Measurements from ENCODE around the gene ZSCAN2. TPM values are rescaled to one million over a fixed set of nuclear protein-coding genes. Genes with fewer than 3 reads are reported as not detected.

Gene ZSCAN2
- total RNA-seq, 1 experiment from 2014 or later: 61.5 TPM

DNA sequence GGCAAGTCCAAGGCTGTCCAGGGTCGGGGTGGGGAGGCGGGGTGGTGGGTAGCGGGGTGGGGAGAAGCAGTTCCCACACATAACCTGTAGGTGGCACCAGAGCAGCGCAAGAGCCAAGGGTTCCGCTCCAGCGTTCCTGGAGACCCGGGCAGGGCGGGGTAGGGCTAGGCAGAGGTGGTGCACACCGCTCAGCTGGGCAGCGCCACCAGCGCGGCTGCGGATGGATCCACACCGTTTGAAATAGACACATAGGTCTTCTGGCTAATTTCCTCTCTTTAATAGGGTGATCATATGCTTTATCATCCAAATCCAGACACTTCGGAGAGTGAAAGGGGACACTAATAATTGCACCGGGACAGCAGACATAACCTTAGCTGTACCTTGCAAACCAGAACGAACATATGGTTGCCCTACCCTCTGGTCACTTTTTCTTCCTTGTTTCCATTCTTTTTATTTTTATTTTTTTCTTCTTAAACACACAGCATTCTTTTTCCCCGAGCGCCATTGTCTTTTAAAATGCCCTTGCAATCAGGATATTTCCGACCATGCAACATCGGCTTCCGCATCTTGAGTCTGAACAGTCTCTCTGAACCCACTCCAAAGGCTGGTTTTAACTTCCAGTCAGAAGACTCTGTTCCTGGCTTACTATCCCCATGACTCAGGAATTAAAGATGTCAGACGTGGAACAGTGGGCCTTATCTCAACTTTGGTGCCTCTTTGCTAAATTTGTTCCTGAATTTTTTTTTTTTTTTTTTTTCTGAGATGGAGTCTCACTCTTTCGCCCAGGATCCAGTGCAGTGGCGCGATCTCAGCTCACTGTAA, 12.5 kb upstream of the ZSCAN2 start:
- H3K27me3 ChIP-seq (ENCODE audit: control insufficient read depth, insufficient read depth, low read length): no peaks in the 10 kb centered on the region
- no peaks in the 10 kb centered on the region for H3K36me3 ChIP-seq (replicated peaks; ENCODE audit: control insufficient read depth, insufficient read depth, low read length)
- DNase-seq: peak; percentile 96
- H3K4me3 ChIP-seq (ENCODE audit: insufficient read depth, low read depth, low read length): peak overlapping the region; percentile 14; the same call in 1 of the 2 replicates

DNA sequence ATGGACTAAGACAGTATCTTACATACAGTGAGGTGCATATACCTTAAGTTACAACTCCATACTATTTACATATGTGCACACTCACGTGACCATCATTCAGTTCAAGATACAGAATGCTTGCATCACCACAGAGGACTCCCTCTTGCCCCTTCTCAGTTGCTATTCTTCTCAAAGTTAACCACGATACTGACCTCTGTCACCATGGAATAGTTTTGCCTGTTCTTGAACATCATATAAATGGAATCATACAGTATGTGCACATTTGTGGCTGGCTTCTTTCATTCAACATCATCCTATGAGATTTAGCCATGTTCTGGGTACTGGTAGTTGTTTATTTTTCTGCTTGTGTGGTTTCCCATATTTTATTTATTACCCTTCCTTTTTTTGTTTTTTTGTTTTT, 10.4 kb upstream of the ZSCAN2 start:
- Histone ChIP-seq H3K36me3 (replicated peaks; ENCODE audit: control insufficient read depth, insufficient read depth, low read length) (no peaks in the 10 kb centered on the region), H3K4me3 (ENCODE audit: insufficient read depth, low read depth, low read length) (no peak overlapping the region), H3K27me3 (ENCODE audit: control insufficient read depth, insufficient read depth, low read length) (no peaks in the 10 kb centered on the region)
- no peak for DNase-seq

DNA sequence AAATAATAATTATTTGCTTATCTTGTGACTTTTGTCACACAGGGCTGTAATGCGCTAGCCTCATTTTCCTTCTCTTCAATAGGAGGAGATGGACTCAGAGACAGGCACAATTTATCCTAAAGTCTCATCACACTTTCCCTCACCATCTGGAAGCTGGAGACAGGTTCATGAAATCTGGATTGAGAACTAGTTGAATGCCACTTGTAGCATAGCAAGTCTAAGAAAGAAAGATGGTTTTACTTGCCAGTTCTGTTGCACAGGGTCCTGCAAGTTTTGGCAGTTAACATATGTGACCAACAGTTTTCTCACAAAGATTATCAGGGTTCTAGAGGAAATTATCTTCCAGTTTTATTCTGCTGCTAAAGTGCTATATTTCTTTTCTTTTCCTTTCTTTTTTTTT, 9.0 kb upstream of the ZSCAN2 start:
- DNase-seq: no peak
- H3K4me3 ChIP-seq (ENCODE audit: insufficient read depth, low read depth, low read length): no peak overlapping the region
- no peaks in the 10 kb centered on the region for H3K36me3 ChIP-seq (replicated peaks; ENCODE audit: control insufficient read depth, insufficient read depth, low read length)
- no peaks in the 10 kb centered on the region for H3K27me3 ChIP-seq (ENCODE audit: control insufficient read depth, insufficient read depth, low read length)

DNA sequence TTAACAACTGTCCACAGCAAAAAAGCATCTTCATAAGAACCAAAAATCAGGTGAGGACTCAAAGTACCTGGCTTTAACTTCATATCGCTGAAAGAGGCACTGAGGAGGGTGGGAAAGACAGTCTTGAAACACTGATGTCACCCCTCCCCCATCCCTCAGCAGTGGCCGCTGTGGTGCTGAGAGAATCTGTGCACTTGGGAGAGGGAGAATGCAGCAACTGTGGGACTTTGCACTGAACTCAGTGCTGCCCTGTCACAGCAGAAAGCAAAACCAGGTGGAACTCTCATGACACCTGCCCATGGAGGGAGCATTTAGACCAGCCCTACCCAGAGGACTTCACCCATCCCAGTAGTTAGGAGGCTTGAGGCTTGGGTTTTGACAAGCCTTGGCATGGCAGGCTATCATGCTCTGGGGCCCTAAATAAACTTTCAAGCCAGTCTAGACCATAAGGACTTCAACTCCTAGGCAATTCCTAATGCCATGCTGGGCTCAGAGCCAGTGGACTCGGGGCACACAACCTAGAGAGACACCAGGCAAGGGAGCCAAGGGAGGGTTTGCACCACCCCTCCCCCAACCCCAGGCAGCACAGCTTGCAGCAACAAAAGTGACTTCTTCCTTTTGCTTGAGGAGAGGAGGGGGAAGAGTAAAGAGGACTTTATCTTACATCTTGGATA, 6.1 kb upstream of the ZSCAN2 start:
- Histone ChIP-seq H3K4me3 (ENCODE audit: insufficient read depth, low read depth, low read length) (no peak overlapping the region), H3K36me3 (replicated peaks; ENCODE audit: control insufficient read depth, insufficient read depth, low read length) (no peaks in the 10 kb centered on the region), H3K27me3 (ENCODE audit: control insufficient read depth, insufficient read depth, low read length) (no peaks in the 10 kb centered on the region)
- DNase-seq: no peak

DNA sequence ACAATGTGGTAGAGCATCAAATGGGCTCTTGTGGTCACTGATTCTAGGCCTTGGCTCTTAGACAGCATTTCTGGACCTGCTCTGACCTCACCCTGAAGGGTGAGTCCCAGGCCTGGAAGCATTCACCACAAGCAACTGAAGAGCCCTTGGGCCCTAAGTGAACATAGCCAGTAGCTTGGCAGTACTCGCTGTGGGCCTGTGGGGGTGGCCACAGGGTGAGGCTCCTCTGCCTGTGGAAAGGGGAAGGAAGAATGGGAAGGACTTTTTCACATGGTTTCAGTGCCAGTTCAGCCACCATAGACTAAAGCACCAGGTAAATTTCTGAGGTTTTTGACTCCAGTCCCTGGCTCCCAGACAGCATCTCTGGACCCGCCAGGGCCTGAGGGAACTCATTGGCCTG, 5.1 kb upstream of the ZSCAN2 start:
- Histone ChIP-seq H3K36me3 (replicated peaks; ENCODE audit: control insufficient read depth, insufficient read depth, low read length) (no peaks in the 10 kb centered on the region), H3K4me3 (ENCODE audit: insufficient read depth, low read depth, low read length) (no peak overlapping the region), H3K27me3 (ENCODE audit: control insufficient read depth, insufficient read depth, low read length) (no peaks in the 10 kb centered on the region)
- DNase-seq: no peak

DNA sequence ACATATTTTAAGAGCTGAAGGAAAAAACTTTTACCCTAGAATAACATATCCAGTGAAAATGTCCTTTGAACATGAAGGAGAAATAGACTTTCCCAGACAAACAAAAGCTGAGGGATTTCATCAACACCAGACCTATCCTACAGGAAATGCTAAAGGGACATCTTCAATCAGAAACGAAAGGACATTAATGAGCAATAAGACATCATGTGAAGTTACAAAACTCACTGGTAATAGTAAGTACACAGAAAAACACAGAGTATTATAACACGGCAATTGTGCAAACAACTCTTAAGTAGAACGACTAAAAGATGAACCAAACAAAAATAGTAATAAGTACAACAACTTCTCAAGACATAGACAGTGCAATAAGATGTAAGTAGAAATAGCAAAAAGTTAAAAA, 3.5 kb upstream of the ZSCAN2 start:
- Histone ChIP-seq H3K4me3 (ENCODE audit: insufficient read depth, low read depth, low read length) (no peak overlapping the region), H3K27me3 (ENCODE audit: control insufficient read depth, insufficient read depth, low read length) (no peaks in the 10 kb centered on the region), H3K36me3 (replicated peaks; ENCODE audit: control insufficient read depth, insufficient read depth, low read length) (no peaks in the 10 kb centered on the region)
- DNase-seq: no peak

DNA sequence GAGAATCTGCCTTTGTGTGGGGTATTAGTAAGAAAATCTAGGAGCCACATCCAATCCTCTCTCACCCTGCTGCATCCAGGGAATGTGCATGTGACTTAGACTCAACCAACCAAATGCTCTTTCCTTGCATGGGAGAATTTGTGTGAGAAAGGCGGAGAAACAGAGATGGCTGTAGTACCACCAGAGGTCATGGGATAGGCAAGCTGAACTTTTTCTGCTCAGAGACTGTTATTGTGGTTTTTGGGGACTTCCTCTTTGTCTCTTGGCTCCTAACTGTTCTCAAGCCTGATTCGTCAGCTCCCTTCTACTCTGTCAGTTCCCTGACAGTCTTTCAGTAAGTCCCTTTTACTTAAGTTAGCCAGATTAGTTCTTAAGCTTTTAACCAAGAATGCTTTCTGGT, 2.6 kb upstream of the ZSCAN2 start:
- DNase-seq: no peak
- Histone ChIP-seq H3K27me3 (ENCODE audit: control insufficient read depth, insufficient read depth, low read length) (no peaks in the 10 kb centered on the region), H3K36me3 (replicated peaks; ENCODE audit: control insufficient read depth, insufficient read depth, low read length) (no peaks in the 10 kb centered on the region)

DNA sequence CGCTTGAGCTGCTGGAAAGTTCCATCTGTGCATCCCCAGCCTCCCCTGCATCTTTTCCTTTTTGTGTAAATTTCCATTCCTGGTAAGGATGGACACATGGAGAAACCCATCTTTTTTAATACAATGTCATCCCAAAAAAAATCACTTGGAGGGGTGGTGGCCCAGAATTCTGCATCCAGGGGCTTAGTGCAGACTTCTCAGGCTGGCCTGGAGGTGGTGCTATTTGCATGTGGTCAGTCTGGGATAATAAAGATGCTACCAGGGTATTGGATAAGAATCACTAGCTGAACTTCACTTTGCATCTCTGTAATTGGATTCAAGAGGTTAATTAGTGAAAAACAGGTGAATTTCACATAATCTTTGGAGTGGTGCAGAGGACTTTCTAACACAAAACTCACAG, 1.8 kb upstream of the ZSCAN2 start:
- H3K27me3 ChIP-seq (ENCODE audit: control insufficient read depth, insufficient read depth, low read length): no peaks in the 10 kb centered on the region
- no peak overlapping the region for H3K4me3 ChIP-seq (ENCODE audit: insufficient read depth, low read depth, low read length)
- peak; percentile 78 for DNase-seq
- peaks cover under 1% of the 10 kb centered on the region; the same call in 1 of the 2 replicates for H3K36me3 ChIP-seq (replicated peaks; ENCODE audit: control insufficient read depth, insufficient read depth, low read length)

More for the DNA sequence above, 2.6 kb upstream of the ZSCAN2 start:
- H3K4me3 ChIP-seq (ENCODE audit: insufficient read depth, low read depth, low read length): no peak overlapping the region

DNA sequence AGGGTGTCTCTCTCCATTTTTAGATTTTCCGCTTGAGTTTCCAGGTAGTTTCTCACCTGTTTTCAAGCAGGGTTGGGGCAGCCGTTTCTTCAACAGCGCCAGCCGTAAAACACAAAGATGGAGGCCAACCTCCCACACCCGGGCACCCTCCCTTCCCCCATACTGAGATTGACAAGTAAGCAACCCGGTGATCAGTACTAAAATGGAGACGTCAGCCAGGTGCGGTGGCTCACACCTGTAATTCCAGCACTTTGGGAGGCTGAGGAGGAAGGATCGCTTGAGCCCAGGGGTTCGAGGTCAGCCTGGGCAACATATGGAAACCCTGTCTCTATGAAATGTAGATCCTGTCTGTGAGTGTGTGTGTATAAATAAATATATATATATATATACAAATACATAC, 903 bp upstream of the ZSCAN2 start:
- no peak for DNase-seq
- Histone ChIP-seq H3K36me3 (replicated peaks; ENCODE audit: control insufficient read depth, insufficient read depth, low read length) (peaks cover 4% of the 10 kb centered on the region), H3K4me3 (ENCODE audit: insufficient read depth, low read depth, low read length) (no peak overlapping the region), H3K27me3 (ENCODE audit: control insufficient read depth, insufficient read depth, low read length) (no peaks in the 10 kb centered on the region)

DNA sequence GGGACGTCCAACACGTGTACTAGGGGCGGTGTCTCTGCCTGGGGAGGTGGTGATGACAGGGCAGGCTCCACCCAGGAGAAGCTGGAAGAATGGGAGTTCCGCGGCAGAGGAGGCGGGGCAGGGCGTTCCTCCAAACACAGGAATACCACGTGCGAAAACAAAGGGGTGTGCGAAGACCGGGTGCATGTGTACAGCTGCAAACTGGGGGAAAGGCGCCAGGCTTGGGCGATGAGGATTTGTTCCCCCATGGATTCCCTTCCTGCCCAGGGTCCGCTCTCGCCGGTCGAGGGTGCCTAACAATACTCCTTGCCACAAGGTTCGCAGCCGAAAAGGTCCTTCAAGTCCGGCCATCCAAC, 500 bp upstream of the ZSCAN2 start:
- Histone ChIP-seq H3K27me3 (ENCODE audit: control insufficient read depth, insufficient read depth, low read length) (no peaks in the 10 kb centered on the region), H3K36me3 (replicated peaks; ENCODE audit: control insufficient read depth, insufficient read depth, low read length) (peaks cover 5% of the 10 kb centered on the region), H3K4me3 (ENCODE audit: insufficient read depth, low read depth, low read length) (peak overlapping the region; percentile 41)
- peak; percentile 71 for DNase-seq

DNA sequence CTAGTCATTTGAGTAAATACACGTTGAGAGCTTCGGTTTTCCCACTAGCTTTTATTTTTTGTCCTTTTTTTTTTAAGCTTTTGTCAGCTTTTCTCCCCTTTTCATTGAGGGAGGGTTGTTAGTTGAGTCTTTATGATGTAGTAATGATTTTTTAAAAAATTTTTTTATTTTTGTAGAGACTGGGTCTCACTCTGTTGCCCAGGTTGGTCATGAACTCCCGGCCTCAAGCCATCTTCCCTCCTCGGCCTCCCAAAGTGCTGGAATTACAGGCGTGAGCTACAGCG, 688 bp downstream of the ZSCAN2 start:
- Histone ChIP-seq H3K27me3 (ENCODE audit: control insufficient read depth, insufficient read depth, low read length) (no peaks in the 10 kb centered on the region), H3K36me3 (replicated peaks; ENCODE audit: control insufficient read depth, insufficient read depth, low read length) (peaks cover 15% of the 10 kb centered on the region), H3K4me3 (ENCODE audit: insufficient read depth, low read depth, low read length) (peak overlapping the region; percentile 95)
- DNase-seq: no peak

DNA sequence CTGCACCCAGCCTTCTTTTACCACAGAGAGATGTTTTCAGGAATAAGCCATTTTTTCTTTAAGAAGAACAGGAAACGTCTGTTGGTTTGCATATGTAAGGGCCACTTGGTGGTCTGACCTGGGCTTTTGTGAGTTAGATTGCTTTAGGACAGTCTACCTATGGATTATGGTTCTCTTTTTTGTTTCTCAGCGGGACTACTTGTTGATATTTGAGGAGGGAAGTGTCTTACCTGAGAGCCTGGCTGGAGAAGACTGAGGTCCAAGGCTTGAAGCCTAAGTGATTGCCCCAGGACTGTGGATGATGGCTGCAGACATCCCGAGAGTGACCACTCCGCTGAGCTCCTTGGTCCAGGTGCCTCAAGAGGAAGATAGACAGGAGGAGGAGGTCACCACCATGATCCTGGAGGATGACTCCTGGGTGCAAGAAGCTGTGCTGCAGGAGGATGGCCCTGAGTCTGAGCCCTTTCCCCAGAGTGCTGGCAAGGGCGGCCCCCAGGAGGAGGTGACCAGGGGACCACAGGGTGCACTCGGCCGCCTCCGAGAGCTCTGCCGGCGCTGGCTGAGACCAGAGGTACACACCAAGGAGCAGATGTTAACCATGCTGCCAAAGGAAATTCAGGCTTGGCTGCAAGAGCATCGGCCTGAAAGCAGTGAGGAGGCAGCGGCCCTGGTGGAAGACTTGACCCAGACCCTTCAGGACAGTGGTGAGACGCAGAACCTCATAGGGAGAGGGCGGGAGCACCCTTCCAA, 3.0 kb downstream of the ZSCAN2 start:
- H3K36me3 ChIP-seq (replicated peaks; ENCODE audit: control insufficient read depth, insufficient read depth, low read length): peaks cover 21% of the 10 kb centered on the region
- DNase-seq: peak; percentile 66
- peak overlapping the region; percentile 30 for H3K4me3 ChIP-seq (ENCODE audit: insufficient read depth, low read depth, low read length)
- no peaks in the 10 kb centered on the region for H3K27me3 ChIP-seq (ENCODE audit: control insufficient read depth, insufficient read depth, low read length)

DNA sequence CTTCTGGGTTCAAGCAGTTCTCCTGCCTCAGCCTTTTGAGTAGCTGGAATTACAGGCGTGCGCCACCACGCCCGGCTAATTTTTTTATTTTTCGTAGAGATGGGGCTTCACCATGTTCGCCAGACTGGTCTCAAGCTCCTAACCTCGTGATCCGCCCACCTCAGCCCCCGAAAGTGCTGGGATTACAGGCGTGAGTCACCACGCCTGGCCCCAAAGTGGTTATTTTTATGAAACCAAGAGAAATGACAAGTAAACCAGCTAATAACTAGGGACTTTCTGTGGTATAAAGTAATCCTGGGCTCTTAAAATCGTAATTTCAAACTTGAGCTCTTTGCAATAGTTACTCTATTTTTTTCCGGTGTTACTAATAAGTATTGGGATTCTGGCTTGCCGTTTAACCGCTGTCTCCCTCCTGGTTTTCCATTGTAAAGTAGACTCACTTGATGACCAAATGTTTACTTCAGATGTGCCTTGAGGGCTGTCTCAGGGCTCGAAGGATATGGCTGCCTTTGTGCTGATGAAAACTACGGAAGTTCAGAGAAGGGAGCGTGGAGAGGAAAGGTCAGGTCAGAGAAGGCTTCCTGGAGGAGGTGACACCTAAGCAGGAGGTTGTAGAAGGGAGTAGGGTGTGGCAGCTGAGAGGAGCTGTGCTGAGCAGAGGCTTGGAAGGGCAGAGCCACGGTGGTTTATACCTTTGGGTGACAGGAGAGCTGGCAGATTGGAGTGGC, 4.2 kb downstream of the ZSCAN2 start:
- DNase-seq: no peak
- Histone ChIP-seq H3K27me3 (ENCODE audit: control insufficient read depth, insufficient read depth, low read length) (no peaks in the 10 kb centered on the region), H3K36me3 (replicated peaks; ENCODE audit: control insufficient read depth, insufficient read depth, low read length) (peaks cover 26% of the 10 kb centered on the region), H3K4me3 (ENCODE audit: insufficient read depth, low read depth, low read length) (no peak overlapping the region; the same call in 1 of the 2 replicates)

DNA sequence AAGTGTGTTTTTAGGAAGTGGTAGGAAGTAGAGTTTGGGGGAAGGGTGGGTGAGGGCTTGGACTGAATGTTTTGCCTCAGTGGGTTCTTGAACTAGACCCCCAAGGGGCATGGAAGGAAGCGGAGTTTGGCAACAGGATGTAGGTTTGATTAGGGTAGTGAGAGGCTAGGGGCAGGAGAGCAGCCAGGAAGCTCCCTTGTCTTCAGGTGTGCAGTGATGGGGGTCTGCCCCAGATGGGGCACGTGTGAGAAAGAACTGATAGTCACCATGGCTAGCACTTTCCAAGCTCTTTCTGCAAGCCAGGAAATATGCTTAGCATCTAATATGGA, 4.7 kb downstream of the ZSCAN2 start:
- H3K36me3 ChIP-seq (replicated peaks; ENCODE audit: control insufficient read depth, insufficient read depth, low read length): peaks cover 27% of the 10 kb centered on the region
- no peak overlapping the region for H3K4me3 ChIP-seq (ENCODE audit: insufficient read depth, low read depth, low read length)
- no peak for DNase-seq
- no peaks in the 10 kb centered on the region for H3K27me3 ChIP-seq (ENCODE audit: control insufficient read depth, insufficient read depth, low read length)
